ENCODE measurements around the gene HDGF.

HDGF gene

DNA sequence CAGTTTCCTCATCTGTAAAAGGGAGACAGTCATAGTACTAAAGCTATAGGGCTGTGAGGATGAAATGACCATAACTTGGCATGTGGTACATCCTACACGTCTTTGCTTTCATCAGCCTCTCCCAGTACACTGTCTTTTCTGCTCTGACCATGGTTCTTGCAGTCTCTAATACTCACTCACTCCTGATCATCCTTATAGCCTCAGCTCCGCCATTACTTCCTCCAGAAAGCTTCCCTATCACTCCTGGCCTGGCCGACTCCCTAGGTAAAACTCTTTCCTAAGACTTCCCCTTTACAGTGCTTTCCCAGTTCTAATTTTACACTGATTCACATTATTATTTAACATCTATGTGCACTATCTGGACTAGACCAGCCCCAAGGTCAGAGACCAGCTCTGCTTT is 5.6 kb downstream of the HDGF start:
- DNase-seq, result no peak

DNA sequence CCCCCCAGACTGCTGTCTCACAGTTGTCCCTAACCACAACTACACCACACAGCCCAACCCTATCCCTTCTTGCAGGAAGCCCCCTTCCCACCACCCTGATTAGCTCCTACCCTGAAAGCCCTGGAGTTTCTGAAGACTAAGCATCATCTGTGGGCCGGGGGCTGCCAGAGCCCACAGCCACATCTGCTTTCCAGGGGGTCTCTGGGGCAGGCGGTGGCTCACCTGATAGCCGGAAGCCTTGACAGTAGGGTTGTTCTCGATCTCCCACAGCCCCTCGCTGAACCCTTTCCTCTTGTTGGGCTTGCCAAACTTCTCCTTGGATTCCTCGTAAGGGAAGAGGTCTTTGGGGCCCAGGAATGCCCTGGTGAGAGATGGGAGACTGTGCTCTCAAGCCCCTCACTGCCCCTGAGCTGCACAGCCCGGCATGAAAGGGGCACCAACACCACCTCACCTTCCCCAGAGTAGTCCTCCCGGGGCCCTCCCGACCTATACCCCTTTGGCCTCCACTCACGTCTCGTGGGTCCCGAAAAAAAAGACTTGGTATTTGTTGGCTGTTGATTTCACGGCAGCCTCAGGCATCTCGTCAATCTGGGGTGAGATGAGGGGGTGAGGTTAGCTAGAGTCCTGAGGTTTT is 6.6 kb downstream of the HDGF start:
- DNase-seq, result no peak

DNA sequence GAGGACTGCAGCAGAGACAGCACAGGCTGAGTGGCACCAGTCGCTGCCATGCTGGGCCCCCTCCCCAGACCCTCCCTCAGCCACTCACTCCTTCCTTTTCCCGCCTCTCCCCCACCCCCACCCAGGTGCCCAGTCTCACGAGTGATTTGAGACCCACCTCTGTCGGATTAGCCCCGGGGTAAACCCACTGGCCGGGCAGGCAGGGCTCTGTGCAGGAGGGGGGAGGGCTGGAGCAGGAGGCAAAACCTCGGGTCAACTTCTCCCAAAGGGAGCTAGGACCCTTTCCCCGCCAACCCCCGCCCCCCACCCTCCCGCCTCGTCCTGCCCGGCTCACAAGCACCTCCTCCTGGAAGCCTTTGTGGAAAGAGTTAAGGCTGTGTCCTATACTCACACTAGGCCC is 7.1 kb downstream of the HDGF start:
- DNase-seq, result no peak

DNA sequence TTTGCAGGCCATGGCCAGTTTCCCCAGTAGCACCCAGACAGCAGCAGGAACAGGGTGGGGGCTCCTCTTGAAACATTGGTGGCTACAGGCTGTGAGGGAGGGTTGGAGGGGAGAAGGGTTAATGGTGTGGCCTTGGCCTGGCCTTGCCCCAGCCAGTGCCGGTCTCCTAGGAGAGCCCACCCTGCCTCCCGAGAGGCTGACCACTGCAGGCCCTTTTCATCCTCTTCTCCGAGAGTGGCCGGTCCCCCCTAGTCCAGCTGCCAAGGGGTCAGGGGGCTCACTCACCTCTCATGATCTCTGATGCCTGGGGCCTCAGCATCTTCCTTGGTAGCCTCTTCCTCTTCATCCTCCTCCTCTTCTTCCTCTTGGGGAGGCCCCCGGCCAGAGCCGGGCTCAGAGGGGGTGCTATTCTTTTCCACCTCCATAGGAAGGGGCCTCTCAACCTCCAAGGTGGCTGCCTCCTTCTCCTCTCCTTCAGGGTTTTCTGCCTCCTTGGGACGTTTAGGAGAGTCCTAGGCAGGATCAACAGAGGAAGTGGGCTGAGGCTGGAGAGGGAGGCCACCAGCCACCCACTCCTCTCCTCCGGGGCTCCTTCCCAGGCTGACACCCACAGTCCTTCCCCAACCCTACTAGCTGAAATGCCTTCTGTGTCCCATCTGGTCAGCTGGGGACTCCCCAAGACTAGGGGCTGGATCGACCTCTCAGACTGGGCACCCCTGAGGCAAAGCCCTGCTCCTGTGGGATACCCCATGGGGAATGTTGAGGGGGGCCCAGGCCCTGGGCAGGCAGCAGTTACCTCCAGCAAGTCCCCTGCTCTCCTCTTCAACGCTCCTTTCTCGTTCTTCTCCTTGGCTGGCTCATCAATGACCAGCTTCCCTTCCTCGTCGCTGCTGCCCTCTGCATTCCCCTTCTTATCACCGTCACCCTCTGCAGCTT is 7.8 kb downstream of the HDGF start:
- DNase-seq, result no peak

DNA sequence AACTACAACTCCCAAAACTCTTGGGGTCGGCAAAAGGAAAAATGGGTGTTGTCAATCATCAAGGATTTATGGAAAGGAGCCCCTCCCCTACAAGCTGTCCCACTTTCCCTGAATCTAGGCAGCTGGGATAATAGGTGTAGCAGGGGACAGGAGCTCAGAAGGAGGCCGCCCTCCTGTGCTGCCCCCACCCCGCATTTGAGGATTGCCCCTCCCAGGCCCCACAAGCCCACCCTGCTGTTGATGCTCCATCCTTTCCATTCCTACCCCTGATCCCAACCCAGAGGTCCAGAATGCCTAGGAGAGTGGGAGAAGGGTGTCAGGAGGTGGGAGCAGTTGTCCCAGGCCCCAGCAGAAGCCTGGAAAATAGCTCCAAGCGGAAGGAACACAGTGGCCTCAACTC is 8.7 kb downstream of the HDGF start:
- no peak for DNase-seq

DNA sequence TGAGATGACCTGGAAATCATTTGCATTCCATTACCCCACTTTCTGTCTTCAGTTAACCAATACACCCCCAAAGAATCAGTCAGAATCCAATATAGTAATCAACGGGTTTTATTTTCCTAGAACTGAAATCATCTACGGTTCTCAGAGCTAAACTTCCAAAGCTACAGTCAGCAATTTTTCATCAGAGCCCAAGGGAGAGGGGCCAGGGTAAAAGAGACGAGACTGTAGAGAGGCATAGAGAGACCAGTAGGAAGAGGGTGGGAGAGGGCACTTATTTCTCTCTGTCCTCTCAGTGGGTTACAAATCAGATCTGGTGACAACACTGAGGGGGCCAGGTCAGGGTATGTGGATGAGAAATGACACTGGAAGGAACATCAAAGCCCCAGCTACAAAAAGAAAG is 9.5 kb downstream of the HDGF start:
- no peak for DNase-seq

DNA sequence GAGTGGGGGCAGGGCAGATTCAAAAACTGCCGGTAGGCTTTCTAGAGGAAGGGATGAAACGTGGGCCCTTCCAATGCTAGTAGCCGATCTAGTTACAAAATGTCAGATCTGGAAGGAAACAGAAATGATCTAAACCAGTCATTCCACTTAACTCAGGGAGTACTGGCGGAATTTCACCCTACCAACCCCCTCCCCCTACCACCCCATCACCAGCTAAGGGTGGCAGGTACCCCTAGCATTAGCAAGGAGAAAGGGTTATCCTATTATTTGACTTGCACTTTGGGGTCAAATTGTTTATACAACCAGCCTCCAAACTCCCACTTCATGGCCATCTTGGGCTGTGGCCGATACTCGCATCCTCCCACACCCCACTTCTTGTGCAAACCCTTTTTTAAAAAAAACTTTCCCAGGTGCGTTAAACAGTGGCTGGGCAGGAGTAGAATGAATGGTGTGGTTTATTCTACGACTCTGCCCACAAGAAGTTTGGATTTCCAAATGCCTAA is 9.9 kb downstream of the HDGF start:
- no peak for DNase-seq

DNA sequence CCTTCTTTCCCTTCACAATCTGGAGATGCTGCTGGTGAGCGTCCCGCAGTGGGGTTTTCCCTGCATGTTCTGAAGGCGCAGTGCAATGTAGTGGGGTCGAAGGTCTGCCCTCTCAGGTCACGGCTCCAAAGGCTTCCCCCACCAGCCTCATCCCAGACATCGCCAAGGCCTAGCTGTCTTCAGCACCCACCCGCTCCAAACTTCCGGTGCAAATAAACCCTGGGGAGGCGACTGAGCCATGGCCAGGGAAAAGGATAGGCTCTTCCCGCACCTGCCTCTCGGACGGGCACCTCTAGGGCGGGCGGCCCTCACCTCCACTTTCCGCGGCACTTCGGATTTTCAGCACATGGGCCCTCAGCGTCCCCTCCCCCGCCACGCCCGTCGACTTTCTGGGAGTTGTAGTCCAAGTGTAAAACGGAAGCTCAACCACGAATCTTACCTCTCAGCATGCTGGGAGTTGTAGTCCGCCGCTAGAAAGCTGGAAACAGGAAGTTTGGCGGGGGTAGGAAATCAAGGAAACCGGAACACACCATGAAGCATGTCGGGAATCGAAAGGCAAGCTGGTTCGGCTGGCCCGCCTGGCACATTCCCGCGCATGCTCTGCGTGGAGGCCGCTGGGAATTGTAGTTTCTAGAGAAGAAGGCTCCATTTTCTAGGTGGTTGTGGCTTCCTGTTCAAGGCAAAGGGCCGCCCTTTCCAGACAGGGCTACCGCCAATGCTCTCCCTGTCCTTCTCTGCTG is 10.6 kb downstream of the HDGF start, which contains the start of gene MRPL24:
MRPL24 (minus strand) TSS at position 348 of the 740 bp plus-strand sequence. CDS start 2,384 bp downstream, outside the sequence.
- DNase-seq, result peak; percentile 98

DNA sequence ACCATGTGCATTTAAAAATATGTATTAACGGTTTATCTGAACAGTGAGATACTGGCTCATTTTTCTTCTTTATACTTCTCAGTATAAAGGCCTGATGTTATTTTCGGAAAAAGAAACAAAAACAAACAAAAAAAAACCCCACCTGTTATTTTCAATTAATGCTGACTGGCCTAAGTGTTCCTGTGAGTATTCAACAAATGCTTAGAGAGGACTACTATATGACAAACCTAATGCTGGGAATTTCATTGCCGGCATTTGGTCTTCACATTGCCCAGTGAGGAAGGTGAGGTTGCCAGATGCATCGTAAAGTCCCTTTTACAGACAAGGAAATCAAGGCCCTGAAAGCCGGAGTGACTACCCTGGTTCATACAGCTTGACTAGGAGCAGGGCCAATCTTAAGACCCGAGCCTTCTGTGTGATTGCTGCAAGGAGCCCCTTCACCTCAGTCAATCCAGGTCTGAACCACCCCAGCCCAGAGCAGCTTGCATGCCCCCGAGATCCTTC is 11.2 kb downstream of the HDGF start:
- DNase-seq, result no peak

DNA sequence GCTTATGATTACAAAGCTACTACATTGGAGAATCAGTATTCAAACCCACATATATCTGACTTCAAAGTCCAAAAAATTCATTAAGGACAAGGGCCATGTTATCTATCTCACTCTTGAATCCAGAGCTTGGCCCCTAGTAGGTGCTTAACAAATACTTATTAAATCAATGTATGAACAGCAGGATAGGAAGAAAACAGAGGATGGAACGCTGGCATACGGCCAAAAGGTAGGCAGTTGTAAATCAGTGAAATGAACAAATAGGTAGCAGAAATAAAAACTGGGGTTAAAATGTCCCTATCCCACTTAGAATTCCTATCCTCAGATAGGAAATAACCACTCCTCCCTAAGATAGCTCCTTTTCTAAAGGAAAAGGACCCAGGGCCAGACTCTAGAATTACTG is 12.6 kb downstream of the HDGF start:
- DNase-seq, result no peak

DNA sequence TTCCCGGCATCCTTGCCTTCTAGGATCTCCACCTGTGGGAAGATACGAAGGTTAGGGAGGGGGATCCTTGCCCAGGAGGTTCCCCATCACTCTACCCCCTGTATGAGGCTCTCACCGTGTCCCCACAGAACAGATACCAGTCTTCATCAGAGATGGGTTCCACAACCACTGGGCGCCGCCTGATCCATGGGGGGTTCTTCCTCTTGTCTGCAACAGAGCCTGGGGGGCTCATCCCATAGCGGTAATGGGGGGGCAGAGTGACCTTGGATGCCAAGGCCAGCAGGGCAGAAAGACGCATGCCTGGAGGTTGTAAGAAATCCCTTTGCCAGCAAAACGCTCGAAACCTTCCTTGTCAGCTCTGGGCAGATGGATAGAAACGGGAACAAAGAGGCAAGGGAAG is 13.1 kb downstream of the HDGF start:
- DNase-seq, result no peak

DNA sequence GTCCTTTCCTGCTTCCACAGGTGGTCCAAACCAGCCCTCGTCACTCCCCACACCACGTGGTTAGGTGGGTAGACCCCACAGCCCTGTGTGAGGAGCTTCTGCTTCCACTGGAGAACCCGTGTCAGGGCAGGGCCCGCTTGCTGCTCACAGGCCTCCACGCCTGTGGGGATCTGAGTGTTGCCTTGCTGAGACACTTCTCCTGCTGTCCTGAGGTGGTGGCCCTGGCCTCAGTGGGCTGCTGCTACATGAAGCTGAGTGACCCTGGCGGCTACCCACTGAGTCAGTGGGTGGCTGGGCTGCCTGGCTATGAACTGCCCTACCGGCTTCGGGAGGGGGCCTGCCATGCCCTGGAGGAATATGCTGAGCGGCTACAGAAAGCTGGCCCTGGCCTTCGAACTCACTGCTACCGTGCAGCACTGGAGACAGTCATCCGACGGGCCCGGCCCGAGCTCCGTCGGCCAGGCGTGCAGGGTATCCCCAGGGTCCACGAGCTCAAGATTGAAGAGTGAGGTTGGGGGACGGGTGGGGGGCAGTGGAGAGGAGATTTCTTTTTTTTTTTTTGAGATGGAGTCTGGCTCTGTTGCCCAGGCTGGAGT is 17.4 kb downstream of the HDGF start:
- DNase-seq, result no peak

DNA sequence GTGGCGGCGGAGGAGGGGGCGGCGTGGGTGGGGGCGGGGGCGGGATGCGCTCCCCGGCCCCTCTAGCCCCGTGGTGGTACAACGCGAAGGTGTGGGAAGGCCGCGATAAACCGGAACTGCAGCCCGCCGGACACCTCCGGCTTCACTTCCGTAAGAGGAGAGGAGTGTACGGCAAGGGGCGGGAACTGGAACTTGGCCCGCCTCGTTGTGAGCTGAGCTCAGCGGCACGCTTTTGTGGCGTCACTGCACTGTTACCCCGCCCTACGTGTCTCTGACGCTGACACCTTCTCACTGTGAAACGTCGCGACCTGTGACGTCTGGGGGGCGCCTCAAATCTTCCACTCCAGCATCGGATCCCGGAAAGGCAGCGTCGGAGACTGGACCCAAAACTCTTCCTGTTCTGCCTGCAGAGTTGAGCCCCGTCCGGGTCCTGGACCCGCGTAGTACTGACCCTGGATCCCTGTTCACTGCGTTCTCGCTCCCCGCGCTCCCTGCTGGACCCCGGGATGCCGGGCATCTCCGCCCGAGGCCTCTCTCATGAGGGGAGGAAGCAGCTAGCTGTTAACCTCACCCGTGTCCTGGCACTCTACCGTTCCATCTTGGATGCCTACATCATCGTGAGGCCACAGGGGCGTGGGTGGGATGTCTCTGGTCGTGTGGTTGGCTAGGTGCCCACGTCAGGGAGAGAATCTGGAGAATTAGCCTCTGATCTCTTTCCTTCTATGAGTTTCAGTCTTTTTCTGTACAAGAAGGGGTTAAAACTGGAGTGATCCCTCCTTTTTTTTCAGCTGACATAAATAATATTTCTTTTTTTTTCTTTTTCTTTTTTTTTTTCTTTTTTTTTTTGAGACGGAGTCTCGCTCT is 22.6 kb downstream of the HDGF start, which contains the start of gene ISG20L2:
ISG20L2 (minus strand) TSS at position 168 of the 864 bp plus-strand sequence. CDS start 1,114 bp downstream, outside the sequence.
- DNase-seq, result peak; percentile 93

DNA sequence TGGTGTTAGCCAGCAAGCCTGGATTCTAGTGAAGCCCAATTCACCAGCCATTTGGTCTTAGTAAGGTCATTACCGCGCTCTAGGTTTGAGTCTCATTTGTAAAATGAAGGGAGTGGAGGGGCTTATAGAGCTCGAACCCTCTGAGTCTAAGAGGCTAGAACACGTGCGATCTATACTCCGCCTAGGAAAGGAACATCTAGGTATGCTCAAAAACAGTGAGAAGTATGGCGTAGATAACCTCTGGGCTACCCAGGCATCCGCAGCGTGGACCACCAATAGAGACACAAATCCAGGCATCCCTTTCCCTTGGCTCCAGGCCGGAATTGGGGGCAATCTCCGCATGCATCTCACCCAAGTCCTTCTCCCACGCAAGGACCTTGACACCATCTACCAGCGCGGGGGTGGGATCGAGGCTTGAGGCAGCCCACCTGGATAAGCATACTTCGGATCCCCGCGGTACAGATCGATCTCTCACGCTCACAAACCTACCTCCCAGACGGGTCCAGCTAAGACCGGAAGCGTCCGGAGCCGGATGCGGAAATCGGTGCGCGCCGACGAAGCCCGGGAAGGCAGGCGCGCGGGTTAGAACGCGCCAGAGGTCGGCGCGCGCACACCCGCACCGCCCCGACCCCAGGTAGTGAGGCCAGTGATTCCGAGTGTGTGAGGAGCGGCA is 23.4 kb downstream of the HDGF start, which contains the start of gene METTL25B:
METTL25B (plus strand) TSS at position 544 of the 673 bp plus-strand sequence. CDS start 636 bp downstream, outside the sequence.
- DNase-seq, result peak; percentile 73

DNA sequence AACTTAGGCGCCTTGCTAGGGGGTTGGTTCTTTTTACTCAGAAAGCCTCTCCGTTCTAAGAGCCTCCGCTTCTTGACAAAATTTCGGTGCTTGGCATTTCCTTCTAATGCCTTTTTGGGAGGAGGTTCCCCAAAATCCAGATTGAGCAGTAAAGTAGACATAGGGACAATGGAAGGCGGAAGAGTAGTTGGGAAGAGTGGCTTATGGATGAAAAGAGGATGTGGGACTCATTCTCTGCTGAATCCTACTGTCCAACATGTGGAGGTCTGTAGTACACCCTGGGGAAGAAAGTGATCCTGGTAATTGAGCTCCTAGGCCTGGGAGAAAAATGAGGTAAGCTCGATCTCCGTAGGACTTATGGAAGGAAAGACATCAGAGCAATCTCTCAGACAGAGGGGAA is 24.0 kb downstream of the HDGF start:
- no peak for DNase-seq

DNA sequence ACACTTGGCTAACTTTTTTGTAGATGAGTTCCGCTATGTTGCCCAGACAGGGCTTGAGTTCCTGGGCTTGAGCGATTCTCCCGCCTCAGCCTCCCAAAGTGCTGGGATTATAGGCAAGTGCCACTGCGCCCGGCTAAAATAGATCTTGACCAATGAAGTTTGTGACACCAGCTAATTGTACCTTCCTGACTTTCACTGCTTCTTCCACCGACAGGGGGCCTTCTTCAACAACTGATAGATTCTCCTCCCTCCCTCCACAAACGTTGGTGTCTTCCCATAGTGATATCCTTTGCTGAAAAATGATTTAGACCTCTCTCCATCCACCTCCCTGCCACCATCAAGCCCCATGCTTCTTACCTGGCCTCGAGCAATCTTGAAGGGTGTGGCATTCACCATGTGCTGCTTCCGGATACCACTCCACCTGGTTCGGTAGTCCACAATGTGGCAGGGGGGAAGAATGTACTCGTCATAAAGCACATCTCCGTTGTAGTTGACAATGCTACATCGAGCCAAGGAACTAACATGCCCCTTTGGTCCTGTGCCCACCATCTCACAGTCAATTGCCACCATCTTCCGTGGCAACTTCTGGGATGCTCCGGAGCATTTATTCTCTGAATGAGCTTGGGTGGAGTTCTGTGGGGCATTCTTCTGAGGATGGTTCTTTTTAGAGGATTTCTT is 24.8 kb downstream of the HDGF start:
- no peak for DNase-seq

DNA sequence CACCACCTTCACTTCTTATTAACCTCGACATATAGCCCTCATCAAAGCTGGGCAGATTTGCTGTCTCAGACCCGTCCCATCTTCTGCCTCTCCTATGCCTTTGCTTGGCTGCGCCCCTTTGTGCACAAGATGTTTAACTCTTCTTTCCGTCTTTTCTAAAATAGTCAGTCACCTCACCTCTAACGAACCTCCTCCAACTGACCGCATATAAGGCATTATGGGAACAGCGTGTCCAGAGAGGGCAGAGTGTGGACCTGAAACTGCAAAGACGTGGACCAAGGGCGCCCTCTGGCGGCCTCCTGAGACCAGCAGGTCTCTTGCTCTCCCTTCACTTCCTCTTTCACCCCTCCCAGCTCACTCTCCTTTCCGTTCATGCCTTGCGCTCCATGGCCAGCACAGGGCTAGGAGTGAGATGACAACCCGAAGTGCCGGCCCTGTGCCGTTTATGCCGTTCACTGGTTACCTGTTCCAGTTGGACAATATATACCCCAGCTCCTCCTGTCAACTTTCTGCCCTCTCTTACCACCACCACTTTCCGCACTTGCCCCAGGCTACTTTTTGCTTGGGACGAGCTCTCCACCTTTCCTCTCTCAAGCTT is 25.7 kb downstream of the HDGF start:
- DNase-seq, result no peak

DNA sequence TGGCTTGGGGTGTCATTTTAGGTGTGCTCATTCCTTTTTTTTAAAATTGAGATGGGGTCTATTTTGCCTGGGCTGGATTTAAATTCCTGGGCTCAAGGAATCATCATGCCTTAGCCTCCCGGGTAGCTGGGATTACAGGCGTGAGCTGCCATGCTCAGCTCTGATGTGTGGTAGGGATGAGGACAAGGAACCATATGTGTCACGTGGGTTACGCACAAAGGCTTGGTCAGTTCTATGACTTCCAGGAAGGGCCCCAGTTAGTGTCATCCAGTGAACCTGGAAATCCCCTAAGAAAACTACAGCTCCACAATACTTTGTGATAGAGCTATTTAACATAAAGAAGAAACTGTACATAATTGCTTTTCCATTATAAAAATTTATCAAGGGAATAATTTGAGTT is 29.9 kb downstream of the HDGF start:
- no peak for DNase-seq

DNA sequence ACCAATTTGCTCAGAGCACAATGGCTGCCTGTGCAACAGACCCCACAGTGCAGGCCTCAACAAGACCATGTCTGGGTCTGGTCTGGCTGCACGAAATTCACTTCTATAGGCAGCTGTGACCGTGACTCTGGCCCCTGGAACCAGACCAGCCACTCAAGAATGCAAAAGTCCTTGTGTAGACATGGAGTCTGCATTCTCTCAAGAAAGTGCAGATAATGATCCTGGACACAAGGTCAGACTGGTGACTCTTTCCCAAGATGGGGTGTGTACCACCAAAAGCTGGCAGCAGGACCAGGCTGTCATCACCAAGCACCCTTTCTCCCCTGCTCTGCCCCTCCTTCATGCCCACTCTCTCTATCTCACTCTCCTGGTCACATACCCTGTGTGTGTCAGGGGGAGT is 30.3 kb downstream of the HDGF start:
- DNase-seq, result no peak

DNA sequence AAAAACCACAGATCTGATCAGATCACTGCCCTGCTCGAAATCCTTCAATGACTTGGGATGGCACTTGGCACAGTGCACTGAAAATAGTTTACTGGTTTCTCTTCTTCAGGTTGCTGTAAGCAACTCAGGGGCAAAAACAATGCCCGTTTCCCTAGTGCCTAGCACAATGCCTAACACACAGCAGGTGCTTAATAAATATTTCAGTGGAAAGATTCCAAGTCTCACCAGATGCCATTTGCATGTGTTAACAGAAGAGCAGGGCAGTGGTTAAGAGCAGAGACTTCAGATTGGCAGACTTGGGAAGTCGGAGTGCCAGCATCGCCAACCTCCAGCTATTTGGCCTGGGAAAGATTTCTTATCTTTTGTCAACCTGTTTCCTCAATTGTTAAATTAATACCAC is 34.1 kb downstream of the HDGF start:
- no peak for DNase-seq

Data from amniotic stem cell (primary cell).